SK-N-MC (cell line): Measurements from ENCODE around the gene BMPR1A.
A peak's percentile ranks its signal among the peaks of the same experiment; 100 is the strongest.
"Not testable (repeated sequence)": the region's sequence is repeated elsewhere in the genome, so short reads cannot be mapped to it uniquely, and the experiment has no call there.

Experiments
- DNase-seq: peaks from one replicate; pipeline ENCODE4 v3.0.0-alpha.2; 2011; ENCODE audit warnings: low read depth, low spot score
- H3K27ac ChIP-seq: fragments of 200-600 bp; sonication (generic); 2 replicates; pipeline ENCODE4 v1.5.1; 2016; ENCODE audit warnings: mixed run types
- H3K36me3 ChIP-seq: fragments of 200-600 bp; sonication (generic); 2 replicates; pipeline ENCODE4 v1.6.1; 2017; ENCODE audit warnings: antibody characterized with exemption, low read length, mixed read lengths; ENCODE audit not compliant: insufficient read depth
- H3K4me3 ChIP-seq: fragments of 200-600 bp; sonication (generic); 2 replicates; pipeline ENCODE4 v1.5.1; 2016
- H3K9ac ChIP-seq: fragments of 200-600 bp; sonication (generic); 2 replicates; pipeline ENCODE4 v1.8.0; 2017; ENCODE audit warnings: mixed run types, mixed read lengths; ENCODE audit not compliant: insufficient read length
- H3K9me3 ChIP-seq: fragments of 200-600 bp; sonication (generic); 2 replicates; pipeline ENCODE4 v1.6.1; 2017; ENCODE audit warnings: low read depth, mild to moderate bottlenecking, antibody characterized with exemption, low read length, moderate library complexity, mixed read lengths
- EZH2 ChIP-seq: fragments of 200-600 bp; sonication (generic); IDR thresholded peaks from one replicate; pipeline ENCODE4 v1.6.1; 2017; ENCODE audit warnings: antibody characterized with exemption
- FOXP2 ChIP-seq: optimal IDR thresholded peaks from 2 replicates; pipeline ENCODE3; 2011; ENCODE audit warnings: mild to moderate bottlenecking, moderate library complexity; ENCODE audit not compliant: insufficient read depth; ENCODE audit errors: extremely low read length, control extremely low read depth
- POLR2AphosphoS5 ChIP-seq: IDR thresholded peaks from 2 replicates; pipeline ENCODE4 v1.6.1; 2012; ENCODE audit warnings: mild to moderate bottlenecking, low read depth, low read length, borderline replicate concordance

Gene BMPR1A

GRCh38 chr10:86861351-86861750 lies 104.9 kb downstream of the BMPR1A start:
- H3K9me3 ChIP-seq: no peaks in the 10 kb centered on the region
- no peak overlapping the region for H3K4me3 ChIP-seq
- TF ChIP-seq POLR2AphosphoS5 (no peak), FOXP2 (no peak), EZH2 (no peak)
- H3K9ac ChIP-seq: no peak overlapping the region
- no peak for DNase-seq
- no peaks in the 10 kb centered on the region for H3K36me3 ChIP-seq
- peak overlapping the region; percentile 36; the same call in 1 of the 2 replicates for H3K27ac ChIP-seq

- Histone ChIP-seq H3K27ac (no peak overlapping the region), H3K9me3 (no peaks in the 10 kb centered on the region), H3K36me3 (no peaks in the 10 kb centered on the region), H3K9ac (no peak overlapping the region), H3K4me3 (no peak overlapping the region)
- no peak for TF ChIP-seq FOXP2
- TF ChIP-seq POLR2AphosphoS5: no peak
- no peak for TF ChIP-seq EZH2
- DNase-seq: no peak
These were observed 106.0 kb downstream of the BMPR1A start for GRCh38 chr10:86862373-86862772.

GRCh38 chr10:86862786-86863483 lies 106.5 kb downstream of the BMPR1A start:
- Histone ChIP-seq H3K4me3 (no peak overlapping the region), H3K36me3 (no peaks in the 10 kb centered on the region), H3K27ac (peak overlapping the region; percentile 50; the same call in 1 of the 2 replicates), H3K9ac (no peak overlapping the region), H3K9me3 (no peaks in the 10 kb centered on the region)
- TF ChIP-seq POLR2AphosphoS5 (no peak), EZH2 (no peak), FOXP2 (no peak)
- no peak for DNase-seq

GRCh38 chr10:86863484-86863842 lies 107.0 kb downstream of the BMPR1A start:
- Histone ChIP-seq H3K4me3 (no peak overlapping the region), H3K9ac (no peak overlapping the region), H3K9me3 (no peaks in the 10 kb centered on the region), H3K27ac (peak overlapping the region; percentile 50; the same call in 1 of the 2 replicates), H3K36me3 (no peaks in the 10 kb centered on the region)
- TF ChIP-seq FOXP2 (no peak), POLR2AphosphoS5 (no peak), EZH2 (no peak)
- no peak for DNase-seq

- not testable (repeated sequence) for H3K27ac ChIP-seq, H3K36me3 ChIP-seq, DNase-seq, H3K4me3 ChIP-seq, H3K9me3 ChIP-seq, H3K9ac ChIP-seq
These were observed 108.8 kb downstream of the BMPR1A start for GRCh38 chr10:86865011-86865811.

GRCh38 chr10:86867149-86867548 lies 110.7 kb downstream of the BMPR1A start:
- TF ChIP-seq POLR2AphosphoS5 (no peak), EZH2 (no peak)
- no peak overlapping the region for H3K4me3 ChIP-seq

GRCh38 chr10:86868353-86868752 lies 111.9 kb downstream of the BMPR1A start:
- no peaks in the 10 kb centered on the region for H3K9me3 ChIP-seq
- peak overlapping the region; percentile 82 for H3K27ac ChIP-seq
- TF ChIP-seq FOXP2: no peak
- no peak for TF ChIP-seq EZH2
- no peak for TF ChIP-seq POLR2AphosphoS5
- H3K36me3 ChIP-seq: no peaks in the 10 kb centered on the region
- peak overlapping the region; percentile 30; the same call in 1 of the 2 replicates for H3K4me3 ChIP-seq
- DNase-seq: peak; percentile 52
- no peak overlapping the region for H3K9ac ChIP-seq

More at GRCh38 chr10:86867149-86867548, 110.7 kb downstream of the BMPR1A start:
- Histone ChIP-seq H3K9ac (no peak overlapping the region), H3K36me3 (no peaks in the 10 kb centered on the region), H3K27ac (peak overlapping the region; percentile 82), H3K9me3 (no peaks in the 10 kb centered on the region)
- DNase-seq: no peak

- Histone ChIP-seq H3K27ac (no peak overlapping the region), H3K4me3 (no peak overlapping the region)
These were observed 114.3 kb downstream of the BMPR1A start for GRCh38 chr10:86870679-86871078.

More at GRCh38 chr10:86870679-86871078, 114.3 kb downstream of the BMPR1A start:
- TF ChIP-seq FOXP2 (no peak), POLR2AphosphoS5 (no peak), EZH2 (no peak)
- no peak for DNase-seq
- Histone ChIP-seq H3K36me3 (no peaks in the 10 kb centered on the region), H3K9ac (no peak overlapping the region), H3K9me3 (no peaks in the 10 kb centered on the region)
